ENCODE results near the gene WNK3. TPM values are rescaled to one million over a fixed set of nuclear protein-coding genes. Genes with fewer than 3 reads are reported as not detected.

WNK3 gene
- total and polyA plus RNA-seq, 2 donors (not counting 1 experiment from before 2014, with no cell fraction given), result 0.12 to 1.2 TPM

DNA sequence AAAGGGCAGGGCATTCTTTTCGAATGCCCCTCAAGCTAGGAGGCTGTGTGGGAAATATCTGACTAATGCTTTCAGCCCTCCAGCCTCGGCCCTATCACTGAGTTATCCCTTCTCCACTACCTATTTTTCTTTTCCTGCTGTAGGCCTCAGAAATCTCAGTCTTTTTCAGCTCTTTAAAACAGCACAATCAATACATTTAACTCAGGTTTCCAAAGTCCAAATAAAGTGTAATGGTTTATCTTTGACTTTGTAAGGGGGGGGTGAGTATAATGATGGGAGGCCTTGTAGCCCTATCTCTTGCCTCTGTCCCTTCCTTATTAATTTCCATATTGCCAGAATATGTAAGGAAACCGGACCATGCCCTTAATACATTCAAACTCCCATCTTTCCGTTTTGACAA, 1.6 kb upstream of the WNK3 start:
- H3K4me3 ChIP-seq (ENCODE audit: control extremely low read depth in 1 of 5, extremely low read depth in 1 of 5, insufficient read depth in 1 of 5, low read depth in 2 of 5, low read length in 4 of 5), result peak overlapping the region in 3 of 5 experiments; percentile 38 to 44 (median 39)
- no peaks in the 10 kb centered on the region for H3K79me2 ChIP-seq (ENCODE audit: control insufficient read depth, insufficient read depth, low read length)
- H2AFZ ChIP-seq (ENCODE audit: insufficient read depth, low read depth, low read length, poor library complexity, severe bottlenecking), result peak overlapping the region; percentile 81
- WGBS (ENCODE audit: insufficient coverage), result no CpG with 5 or more reads among the region's 4 CpGs
- Mint-ChIP-seq H3K4me3 (peak overlapping the region; percentile 91), H3K27ac (no peak overlapping the region), H3K4me1 (peaks cover 25% of the 10 kb centered on the region), H3K9me3 (ENCODE audit: insufficient read depth) (no peaks in the 10 kb centered on the region), H3K27me3 (peaks cover 28% of the 10 kb centered on the region)
- no peaks in the 10 kb centered on the region for H4K20me1 ChIP-seq (ENCODE audit: control insufficient read depth, insufficient read depth, low read length, poor library complexity, severe bottlenecking)
- no peak for ATAC-seq (ENCODE audit: low read depth)
- peak overlapping the region; percentile 83 for H3K4me2 ChIP-seq (replicated peaks; ENCODE audit: low read depth, low read length, poor library complexity, severe bottlenecking)
- H3K27me3 ChIP-seq (replicated peaks in 1 of 4; ENCODE audit: control extremely low read depth in 1 of 4, control insufficient read depth in 3 of 4, insufficient read depth in 4 of 4, low read length in 3 of 4), result peaks cover 0 to 21% (median 8%) of the 10 kb centered on the region in 4 experiments
- H3K9me3 ChIP-seq (ENCODE audit: control extremely low read depth in 1 of 3, control insufficient read depth in 2 of 3, insufficient read depth in 1 of 3, low read length in 2 of 3), result peaks cover 0 to 9% (median 0%) of the 10 kb centered on the region in 3 donors
- ChIA-PET POLR2A (no interaction called here), CTCF (no interaction called here)
- H3K36me3 ChIP-seq (replicated peaks in 1 of 2; ENCODE audit: control extremely low read depth in 1 of 2, control insufficient read depth in 1 of 2, extremely low read depth in 1 of 2, insufficient read depth in 2 of 2, low read length in 1 of 2), result no peaks in the 10 kb centered on the region
- TF ChIP-seq EZH2 (IDR thresholded peaks at IDR 0.05; ENCODE audit: borderline replicate concordance, insufficient read depth, low read depth, low read length, poor library complexity, severe bottlenecking), result no peak
- TF ChIP-seq, protein P1, sequence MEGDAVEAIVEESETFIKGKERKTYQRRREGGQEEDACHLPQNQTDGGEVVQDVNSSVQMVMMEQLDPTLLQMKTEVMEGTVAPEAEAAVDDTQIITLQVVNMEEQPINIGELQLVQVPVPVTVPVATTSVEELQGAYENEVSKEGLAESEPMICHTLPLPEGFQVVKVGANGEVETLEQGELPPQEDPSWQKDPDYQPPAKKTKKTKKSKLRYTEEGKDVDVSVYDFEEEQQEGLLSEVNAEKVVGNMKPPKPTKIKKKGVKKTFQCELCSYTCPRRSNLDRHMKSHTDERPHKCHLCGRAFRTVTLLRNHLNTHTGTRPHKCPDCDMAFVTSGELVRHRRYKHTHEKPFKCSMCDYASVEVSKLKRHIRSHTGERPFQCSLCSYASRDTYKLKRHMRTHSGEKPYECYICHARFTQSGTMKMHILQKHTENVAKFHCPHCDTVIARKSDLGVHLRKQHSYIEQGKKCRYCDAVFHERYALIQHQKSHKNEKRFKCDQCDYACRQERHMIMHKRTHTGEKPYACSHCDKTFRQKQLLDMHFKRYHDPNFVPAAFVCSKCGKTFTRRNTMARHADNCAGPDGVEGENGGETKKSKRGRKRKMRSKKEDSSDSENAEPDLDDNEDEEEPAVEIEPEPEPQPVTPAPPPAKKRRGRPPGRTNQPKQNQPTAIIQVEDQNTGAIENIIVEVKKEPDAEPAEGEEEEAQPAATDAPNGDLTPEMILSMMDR (IDR thresholded peaks at IDR 0.05), result no peak
- no peak for DNase-seq
- intact Hi-C loops (cut with micrococcal nuclease), result no loop called here
- H3K9ac ChIP-seq (ENCODE audit: low read length), result peak overlapping the region; percentile 51
- peaks cover 5 to 16% of the 10 kb centered on the region in 2 donors for H3K4me1 ChIP-seq (ENCODE audit: control insufficient read depth in 2 of 2, insufficient read depth in 2 of 2, low read length in 2 of 2)
- H3K27ac ChIP-seq (ENCODE audit: low read length in 2 of 2), result no peak overlapping the region

DNA sequence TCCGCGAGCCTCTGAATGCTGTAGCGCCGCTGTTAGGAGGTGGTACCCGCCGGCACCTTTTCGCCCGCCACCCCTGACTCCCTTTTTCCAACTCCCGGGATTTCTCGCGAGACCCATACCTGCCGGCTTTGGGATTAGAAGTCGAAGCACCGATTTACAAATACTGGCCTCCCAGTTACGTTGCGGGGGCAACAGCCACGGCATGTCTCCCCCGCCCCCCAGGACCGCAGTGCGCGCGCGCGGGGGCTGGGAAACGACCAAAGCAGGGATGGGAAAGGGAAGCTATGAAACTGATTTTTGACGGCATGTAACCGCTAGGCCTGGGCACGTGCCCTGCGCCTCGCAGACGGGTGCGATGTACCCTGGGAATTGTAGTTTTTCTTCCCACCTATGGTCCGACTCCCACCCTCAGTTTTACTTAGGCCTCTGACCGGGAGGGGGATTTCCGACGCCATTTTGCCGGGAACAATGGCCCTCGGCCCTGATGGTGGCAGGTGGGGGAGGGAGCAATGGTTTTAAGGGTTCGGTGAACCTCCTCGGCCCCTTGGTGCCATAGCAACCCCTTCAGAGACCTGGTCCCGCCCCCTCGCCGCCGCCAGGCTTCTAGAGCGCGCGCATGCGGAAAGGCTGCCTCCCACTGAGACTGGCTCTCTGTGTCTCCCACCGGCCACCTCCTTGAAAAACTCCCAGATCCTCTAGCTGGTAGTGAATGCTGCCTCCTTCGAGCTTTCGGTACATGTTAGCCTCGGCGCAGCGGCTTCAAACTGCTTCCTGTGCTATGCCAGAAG, 772 bp upstream of the WNK3 start:
- peak; percentile 59 for ATAC-seq (ENCODE audit: low read depth)
- no peaks in the 10 kb centered on the region for H3K79me2 ChIP-seq (ENCODE audit: control insufficient read depth, insufficient read depth, low read length)
- peaks cover 5 to 16% of the 10 kb centered on the region in 2 donors for H3K4me1 ChIP-seq (ENCODE audit: control insufficient read depth in 2 of 2, insufficient read depth in 2 of 2, low read length in 2 of 2)
- Mint-ChIP-seq H3K27ac (peak overlapping the region; percentile 61), H3K27me3 (peaks cover 28% of the 10 kb centered on the region), H3K4me3 (peak overlapping the region; percentile 91), H3K9me3 (ENCODE audit: insufficient read depth) (no peaks in the 10 kb centered on the region), H3K4me1 (peaks cover 25% of the 10 kb centered on the region)
- no peaks in the 10 kb centered on the region for H3K36me3 ChIP-seq (replicated peaks in 1 of 2; ENCODE audit: control extremely low read depth in 1 of 2, control insufficient read depth in 1 of 2, extremely low read depth in 1 of 2, insufficient read depth in 2 of 2, low read length in 1 of 2)
- peak overlapping the region; percentile 83 for H3K4me2 ChIP-seq (replicated peaks; ENCODE audit: low read depth, low read length, poor library complexity, severe bottlenecking)
- peak; percentile 77 for DNase-seq
- H2AFZ ChIP-seq (ENCODE audit: insufficient read depth, low read depth, low read length, poor library complexity, severe bottlenecking), result peak overlapping the region; percentile 81
- intact Hi-C loops (cut with micrococcal nuclease), result no loop called here
- H3K9me3 ChIP-seq (ENCODE audit: control extremely low read depth in 1 of 3, control insufficient read depth in 2 of 3, insufficient read depth in 1 of 3, low read length in 2 of 3), result peaks cover 0 to 9% (median 0%) of the 10 kb centered on the region in 3 donors
- no peak overlapping the region for H3K27ac ChIP-seq (ENCODE audit: low read length in 2 of 2)
- 3% methylated on average over 32 of the region's 54 CpGs for WGBS (ENCODE audit: insufficient coverage)
- CTCF ChIA-PET, result no interaction called here
- POLR2A ChIA-PET, result no interaction called here
- no peak for TF ChIP-seq EZH2 (IDR thresholded peaks at IDR 0.05; ENCODE audit: borderline replicate concordance, insufficient read depth, low read depth, low read length, poor library complexity, severe bottlenecking)
- TF ChIP-seq, protein P1 (IDR thresholded peaks at IDR 0.05), result no peak
- H3K4me3 ChIP-seq (ENCODE audit: control extremely low read depth in 1 of 5, extremely low read depth in 1 of 5, insufficient read depth in 1 of 5, low read depth in 2 of 5, low read length in 4 of 5), result peak overlapping the region in 4 of 5 experiments; percentile 38 to 54 (median 42)
- peak overlapping the region; percentile 51 for H3K9ac ChIP-seq (ENCODE audit: low read length)
- no peaks in the 10 kb centered on the region for H4K20me1 ChIP-seq (ENCODE audit: control insufficient read depth, insufficient read depth, low read length, poor library complexity, severe bottlenecking)
- peaks cover 0 to 21% (median 8%) of the 10 kb centered on the region in 4 experiments for H3K27me3 ChIP-seq (replicated peaks in 1 of 4; ENCODE audit: control extremely low read depth in 1 of 4, control insufficient read depth in 3 of 4, insufficient read depth in 4 of 4, low read length in 3 of 4)
